GM12878 (cell line): ENCODE measurements around the gene DESI2. TPM values are rescaled to one million over a fixed set of nuclear protein-coding genes. Genes with fewer than 3 reads are reported as not detected.

Experiments used
- ATAC-seq: fragments of 200-7000 bp; cut with Tn5 transposase; 3 replicates; pipeline ENCODE4 v1.9.1; 2020; ENCODE audit warnings: mild to moderate bottlenecking, moderate library complexity
- BruUV-seq: library from RNA; stranded (reverse); fragments of 400-500 nt; replicated peaks from 2 replicates; lab custom pipeline; 2021; lab: Mats Ljungman, UMichigan
- CTCF ChIA-PET: fragments of 300-600 bp; sonication (Branson Sonifier 250); formaldehyde crosslinking; extraction: SDS; loops from one replicate; lab custom pipeline; 2021; ENCODE audit warnings: inconsistent platforms; lab: Yijun Ruan, JAX
- POLR2A ChIA-PET: fragments of 350-600 bp; formaldehyde crosslinking; extraction: SDS; loops from one replicate; lab custom pipeline; 2021; ENCODE audit warnings: inconsistent platforms; lab: Charles Lee
- RAD21 ChIA-PET: fragments of 300-600 bp; sonication (Branson Sonifier 250); formaldehyde crosslinking; loops from one replicate; lab custom pipeline; 2023; ENCODE audit warnings: antibody characterized with exemption; ENCODE audit not compliant: unreplicated experiment; lab: Charles Lee
- SMC1A ChIA-PET: fragments of 300-600 bp; sonication (Branson Sonifier 250); formaldehyde crosslinking; loops from one replicate; lab custom pipeline; 2023; ENCODE audit not compliant: unreplicated experiment, uncharacterized antibody; lab: Charles Lee
- DNase-seq: peaks from one replicate; pipeline ENCODE4 v3.0.0-alpha.2; 2011; ENCODE audit warnings: low read depth, low spot score
- FAIRE-seq: peaks from 3 replicates; lab custom pipeline; 2011; peaks lifted over from hg19 to GRCh38; lab: Jason Lieb, UNC
- H2AFZ ChIP-seq: 2 replicates; pipeline ENCODE4 v1.6.0; 2011; ENCODE audit warnings: low read depth, low read length, control low read depth; ENCODE audit not compliant: control insufficient read depth
- H3K27ac ChIP-seq: 2 replicates; pipeline ENCODE4 v1.5.1; 2011; ENCODE audit warnings: control low read depth; ENCODE audit not compliant: control insufficient read depth, insufficient read depth
- H3K27me3 ChIP-seq, 2 experiments: replicated peaks in 1 of 2; 2 replicates each; pipeline versions ENCODE4 v1.6.0 to v1.6.1; 2011; ENCODE audit warnings: low read length in 1 of 2; ENCODE audit not compliant: control insufficient read depth in 2 of 2, insufficient read depth in 2 of 2
- H3K36me3 ChIP-seq, 2 experiments: 2 replicates each; pipeline ENCODE4 v1.5.1; 2011; ENCODE audit warnings: low read length in 1 of 2; ENCODE audit not compliant: control insufficient read depth in 2 of 2, insufficient read depth in 2 of 2
- H3K4me1 ChIP-seq: 2 replicates; pipeline ENCODE4 v1.6.1; 2011; ENCODE audit warnings: mild to moderate bottlenecking, low read length, moderate library complexity, mixed read lengths; ENCODE audit not compliant: control insufficient read depth, insufficient read depth
- H3K4me2 ChIP-seq: 2 replicates; pipeline ENCODE4 v1.6.0; 2011; ENCODE audit warnings: control low read depth; ENCODE audit not compliant: control insufficient read depth, insufficient read depth
- H3K4me3 ChIP-seq: fragments of 200-600 bp; sonication (generic); 2 replicates; pipeline ENCODE4 v1.5.1; 2016
- H3K79me2 ChIP-seq: 2 replicates; pipeline ENCODE4 v1.6.0; 2011; ENCODE audit warnings: low read length; ENCODE audit not compliant: control insufficient read depth, insufficient read depth
- H3K9ac ChIP-seq: 2 replicates; pipeline ENCODE4 v1.8.0; 2011; ENCODE audit warnings: low read length, control low read depth, mixed read lengths; ENCODE audit not compliant: control insufficient read depth, insufficient read depth
- H3K9me3 ChIP-seq: replicated peaks from 3 replicates; pipeline ENCODE4 v1.5.1; 2011; ENCODE audit warnings: mild to moderate bottlenecking, low read length; ENCODE audit not compliant: control insufficient read depth, insufficient read depth
- H4K20me1 ChIP-seq: 2 replicates; pipeline ENCODE4 v1.6.0; 2011; ENCODE audit not compliant: control insufficient read depth, insufficient read depth
- EGR1 ChIP-seq, 2 experiments: IDR thresholded peaks; 1 replicate in 1 of 2; 2 replicates in 1 of 2; pipeline ENCODE4 v1.6.1; 2011 to 2012; ENCODE audit warnings: low read depth in 2 of 2, low read length in 2 of 2, borderline replicate concordance in 1 of 2, mild to moderate bottlenecking in 1 of 2, moderate library complexity in 1 of 2
- MTA3 ChIP-seq: IDR thresholded peaks from 2 replicates; pipeline ENCODE4 v1.6.1; 2012; ENCODE audit warnings: low read length, inconsistent platforms, borderline replicate concordance
- POU2F2 ChIP-seq: IDR thresholded peaks from 3 replicates; pipeline ENCODE4 v1.6.1; 2011; ENCODE audit warnings: low read depth, mild to moderate bottlenecking, low read length, borderline replicate concordance
- RB1 ChIP-seq: fragments of 450-650 bp; formaldehyde crosslinking; IDR thresholded peaks from 2 replicates; pipeline ENCODE4 v1.6.1; 2017; ENCODE audit warnings: mild to moderate bottlenecking, borderline replicate concordance
- SMC3 ChIP-seq: IDR thresholded peaks from 2 replicates; pipeline ENCODE4 v1.6.1; 2011; ENCODE audit warnings: low read length, improper control_type of control experiment, borderline replicate concordance
- SUPT20H ChIP-seq: IDR thresholded peaks from 2 replicates; pipeline ENCODE4 v1.6.1; 2011; ENCODE audit warnings: low read depth, mild to moderate bottlenecking, low read length, moderate library complexity, borderline replicate concordance; ENCODE audit not compliant: control insufficient read depth
- YBX1 ChIP-seq: fragments of 450-650 bp; IDR thresholded peaks from 2 replicates; pipeline ENCODE4 v1.6.1; 2016; ENCODE audit warnings: antibody characterized with exemption
- ZBED1 ChIP-seq: IDR thresholded peaks from 2 replicates; pipeline ENCODE4 v1.6.1; 2016; ENCODE audit warnings: borderline replicate concordance
- ZNF217 ChIP-seq: fragments of 450-650 bp; IDR thresholded peaks from 2 replicates; pipeline ENCODE4 v1.6.1; 2017; ENCODE audit warnings: antibody characterized with exemption, mild to moderate bottlenecking
- WGBS: methylation state at CpG from one replicate; pipeline ENCODE4 v1.1.6; 2016; ENCODE audit warnings: low lambda C conversion rate; ENCODE audit not compliant: insufficient replicate concordance, insufficient coverage; ENCODE audit errors: missing lambda C conversion rate; 5-methylcytosine and 5-hydroxymethylcytosine counted together
- in situ Hi-C: fragments of 300-500 bp; cut with MboI; formaldehyde crosslinking; loops from 9 replicates; pipeline ENCODE4 v1.14.3; 2018; ENCODE audit warnings: mixed read lengths
- intact Hi-C: fragments of 100-400 bp; cut with micrococcal nuclease; formaldehyde crosslinking; loops from one replicate; pipeline ENCODE4 v1.14.2; 2022; ENCODE audit not compliant: unreplicated experiment
- polyA plus RNA-seq, 11 experiments: library from polyadenylated mRNA; depleted of rRNA in 4 of 11; unstranded in 6 of 11; stranded (reverse) in 5 of 11; fragments of >200 nt; fragmentation: Nextera tagmentation in 4 of 11; fragmentation: Illumina TruSeq in 1 of 11; extraction: Ambion mirVana in 4 of 11; extraction: Trizol in 1 of 11; gene quantifications; 1 replicate in 1 of 11; 2 replicates in 10 of 11; pipeline versions ENCODE4 v1.2.1 to v1.2.3, GENCODE V29; 2011 to 2016; ENCODE audit warnings: inconsistent platforms in 2 of 11, missing spikeins in 2 of 11, low read depth in 1 of 11
- total RNA-seq, 4 experiments: library from RNA; depleted of rRNA in 3 of 4; stranded (reverse); fragments of >200 nt in 3 of 4; fragmentation: Illumina TruSeq in 1 of 4; extraction: Trizol in 1 of 4; gene quantifications; 2 replicates each; pipeline versions ENCODE4 v1.2.1 to v1.2.3, GENCODE V29; 2013 to 2021
- TF ChIP-seq, protein P1 (sequence below): IDR thresholded peaks from 2 replicates; pipeline ENCODE4 v1.6.1; 2012; ENCODE audit warnings: low read depth, low read length, improper control_type of control experiment
- TF ChIP-seq, protein P2 (sequence below): fragments of 450-650 bp; IDR thresholded peaks from 2 replicates; pipeline ENCODE4 v1.6.1; 2017; ENCODE audit warnings: antibody characterized with exemption, mild to moderate bottlenecking, moderate library complexity
- TF ChIP-seq, protein P3 (sequence below): fragments of 150-350 bp; IDR thresholded peaks from 2 replicates; pipeline ENCODE4 v1.6.1; 2014; ENCODE audit warnings: mild to moderate bottlenecking, low read depth, low read length
- TF ChIP-seq, protein P4 (sequence below): fragments of 450-650 bp; IDR thresholded peaks from 2 replicates; pipeline ENCODE4 v1.6.1; 2017; ENCODE audit warnings: mild to moderate bottlenecking, moderate library complexity

Gene DESI2
- total and polyA plus RNA-seq, 10 of the 15 experiments (the other 5 are each of a cell fraction or from before 2014, with no cell fraction given) = 6.2 to 21.5 (median 17.3) TPM

DNA sequence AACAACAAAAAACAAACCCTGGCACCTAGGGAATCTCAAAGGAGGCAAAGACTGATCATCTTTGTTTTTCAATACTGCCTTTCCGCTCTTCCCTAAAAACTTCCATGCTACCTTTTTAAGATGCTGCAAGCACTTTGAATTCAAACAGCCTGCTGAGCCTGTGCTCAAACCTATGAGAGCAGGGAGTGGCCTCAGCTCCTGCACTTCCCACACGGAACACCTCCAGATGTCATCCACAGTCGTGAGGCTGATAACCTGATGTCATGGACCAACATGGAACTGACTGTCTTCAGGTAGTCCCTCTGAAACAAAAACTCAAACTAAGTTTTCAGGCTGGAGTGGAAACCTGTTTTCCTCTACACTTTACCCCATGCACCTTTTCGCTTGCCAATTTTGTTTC, 46.8 kb downstream of the DESI2 start:
- no peak for ATAC-seq
- H3K4me3 ChIP-seq = no peak overlapping the region
- H3K9me3 ChIP-seq = no peaks in the 10 kb centered on the region; the same call in 2 of the 3 replicates
- H3K27ac ChIP-seq = no peak overlapping the region
- H4K20me1 ChIP-seq = no peaks in the 10 kb centered on the region
- whole genome bisulfite sequencing = 93% methylated on average over 4 of the region's 4 CpGs
- peak; percentile 38 for FAIRE-seq
- no peak for TF ChIP-seq RB1
- TF ChIP-seq, protein P1, sequence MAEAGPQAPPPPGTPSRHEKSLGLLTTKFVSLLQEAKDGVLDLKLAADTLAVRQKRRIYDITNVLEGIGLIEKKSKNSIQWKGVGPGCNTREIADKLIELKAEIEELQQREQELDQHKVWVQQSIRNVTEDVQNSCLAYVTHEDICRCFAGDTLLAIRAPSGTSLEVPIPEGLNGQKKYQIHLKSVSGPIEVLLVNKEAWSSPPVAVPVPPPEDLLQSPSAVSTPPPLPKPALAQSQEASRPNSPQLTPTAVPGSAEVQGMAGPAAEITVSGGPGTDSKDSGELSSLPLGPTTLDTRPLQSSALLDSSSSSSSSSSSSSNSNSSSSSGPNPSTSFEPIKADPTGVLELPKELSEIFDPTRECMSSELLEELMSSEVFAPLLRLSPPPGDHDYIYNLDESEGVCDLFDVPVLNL = no peak
- TF ChIP-seq, protein P2, sequence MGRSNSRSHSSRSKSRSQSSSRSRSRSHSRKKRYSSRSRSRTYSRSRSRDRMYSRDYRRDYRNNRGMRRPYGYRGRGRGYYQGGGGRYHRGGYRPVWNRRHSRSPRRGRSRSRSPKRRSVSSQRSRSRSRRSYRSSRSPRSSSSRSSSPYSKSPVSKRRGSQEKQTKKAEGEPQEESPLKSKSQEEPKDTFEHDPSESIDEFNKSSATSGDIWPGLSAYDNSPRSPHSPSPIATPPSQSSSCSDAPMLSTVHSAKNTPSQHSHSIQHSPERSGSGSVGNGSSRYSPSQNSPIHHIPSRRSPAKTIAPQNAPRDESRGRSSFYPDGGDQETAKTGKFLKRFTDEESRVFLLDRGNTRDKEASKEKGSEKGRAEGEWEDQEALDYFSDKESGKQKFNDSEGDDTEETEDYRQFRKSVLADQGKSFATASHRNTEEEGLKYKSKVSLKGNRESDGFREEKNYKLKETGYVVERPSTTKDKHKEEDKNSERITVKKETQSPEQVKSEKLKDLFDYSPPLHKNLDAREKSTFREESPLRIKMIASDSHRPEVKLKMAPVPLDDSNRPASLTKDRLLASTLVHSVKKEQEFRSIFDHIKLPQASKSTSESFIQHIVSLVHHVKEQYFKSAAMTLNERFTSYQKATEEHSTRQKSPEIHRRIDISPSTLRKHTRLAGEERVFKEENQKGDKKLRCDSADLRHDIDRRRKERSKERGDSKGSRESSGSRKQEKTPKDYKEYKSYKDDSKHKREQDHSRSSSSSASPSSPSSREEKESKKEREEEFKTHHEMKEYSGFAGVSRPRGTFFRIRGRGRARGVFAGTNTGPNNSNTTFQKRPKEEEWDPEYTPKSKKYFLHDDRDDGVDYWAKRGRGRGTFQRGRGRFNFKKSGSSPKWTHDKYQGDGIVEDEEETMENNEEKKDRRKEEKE = no peak
- no peak for TF ChIP-seq MTA3
- no peak for TF ChIP-seq ZBED1
- no peak for TF ChIP-seq ZNF217
- no peak for TF ChIP-seq SMC3
- TF ChIP-seq, protein P3, sequence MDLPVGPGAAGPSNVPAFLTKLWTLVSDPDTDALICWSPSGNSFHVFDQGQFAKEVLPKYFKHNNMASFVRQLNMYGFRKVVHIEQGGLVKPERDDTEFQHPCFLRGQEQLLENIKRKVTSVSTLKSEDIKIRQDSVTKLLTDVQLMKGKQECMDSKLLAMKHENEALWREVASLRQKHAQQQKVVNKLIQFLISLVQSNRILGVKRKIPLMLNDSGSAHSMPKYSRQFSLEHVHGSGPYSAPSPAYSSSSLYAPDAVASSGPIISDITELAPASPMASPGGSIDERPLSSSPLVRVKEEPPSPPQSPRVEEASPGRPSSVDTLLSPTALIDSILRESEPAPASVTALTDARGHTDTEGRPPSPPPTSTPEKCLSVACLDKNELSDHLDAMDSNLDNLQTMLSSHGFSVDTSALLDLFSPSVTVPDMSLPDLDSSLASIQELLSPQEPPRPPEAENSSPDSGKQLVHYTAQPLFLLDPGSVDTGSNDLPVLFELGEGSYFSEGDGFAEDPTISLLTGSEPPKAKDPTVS = no peak
- no peak for TF ChIP-seq SUPT20H
- TF ChIP-seq EGR1 (IDR thresholded peaks at IDR 0.05; ENCODE audit: borderline replicate concordance in 1 of 2, low read depth in 2 of 2, low read length in 2 of 2) = no peak
- TF ChIP-seq YBX1 = no peak
- no peak for TF ChIP-seq POU2F2
- TF ChIP-seq, protein P4, sequence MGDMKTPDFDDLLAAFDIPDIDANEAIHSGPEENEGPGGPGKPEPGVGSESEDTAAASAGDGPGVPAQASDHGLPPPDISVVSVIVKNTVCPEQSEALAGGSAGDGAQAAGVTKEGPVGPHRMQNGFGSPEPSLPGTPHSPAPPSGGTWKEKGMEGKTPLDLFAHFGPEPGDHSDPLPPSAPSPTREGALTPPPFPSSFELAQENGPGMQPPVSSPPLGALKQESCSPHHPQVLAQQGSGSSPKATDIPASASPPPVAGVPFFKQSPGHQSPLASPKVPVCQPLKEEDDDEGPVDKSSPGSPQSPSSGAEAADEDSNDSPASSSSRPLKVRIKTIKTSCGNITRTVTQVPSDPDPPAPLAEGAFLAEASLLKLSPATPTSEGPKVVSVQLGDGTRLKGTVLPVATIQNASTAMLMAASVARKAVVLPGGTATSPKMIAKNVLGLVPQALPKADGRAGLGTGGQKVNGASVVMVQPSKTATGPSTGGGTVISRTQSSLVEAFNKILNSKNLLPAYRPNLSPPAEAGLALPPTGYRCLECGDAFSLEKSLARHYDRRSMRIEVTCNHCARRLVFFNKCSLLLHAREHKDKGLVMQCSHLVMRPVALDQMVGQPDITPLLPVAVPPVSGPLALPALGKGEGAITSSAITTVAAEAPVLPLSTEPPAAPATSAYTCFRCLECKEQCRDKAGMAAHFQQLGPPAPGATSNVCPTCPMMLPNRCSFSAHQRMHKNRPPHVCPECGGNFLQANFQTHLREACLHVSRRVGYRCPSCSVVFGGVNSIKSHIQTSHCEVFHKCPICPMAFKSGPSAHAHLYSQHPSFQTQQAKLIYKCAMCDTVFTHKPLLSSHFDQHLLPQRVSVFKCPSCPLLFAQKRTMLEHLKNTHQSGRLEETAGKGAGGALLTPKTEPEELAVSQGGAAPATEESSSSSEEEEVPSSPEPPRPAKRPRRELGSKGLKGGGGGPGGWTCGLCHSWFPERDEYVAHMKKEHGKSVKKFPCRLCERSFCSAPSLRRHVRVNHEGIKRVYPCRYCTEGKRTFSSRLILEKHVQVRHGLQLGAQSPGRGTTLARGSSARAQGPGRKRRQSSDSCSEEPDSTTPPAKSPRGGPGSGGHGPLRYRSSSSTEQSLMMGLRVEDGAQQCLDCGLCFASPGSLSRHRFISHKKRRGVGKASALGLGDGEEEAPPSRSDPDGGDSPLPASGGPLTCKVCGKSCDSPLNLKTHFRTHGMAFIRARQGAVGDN = no peak
- SMC1A ChIA-PET = no interaction called here
- no peak overlapping the region for H2AFZ ChIP-seq
- H3K4me1 ChIP-seq = no peaks in the 10 kb centered on the region
- POLR2A ChIA-PET = interaction anchor here (0.7 kb wide), 1 partner anchor 674 kb away, joined by 11 read pairs; no protein-coding TSS in a partner anchor
- H3K4me2 ChIP-seq = no peak overlapping the region
- no peak overlapping the region for H3K9ac ChIP-seq
- H3K79me2 ChIP-seq = no peaks in the 10 kb centered on the region
- intact Hi-C loops (no loop called here), in situ Hi-C loops (no loop called here)
- no peak for DNase-seq
- BruUV-seq = no TSS peak
- RAD21 ChIA-PET = no interaction called here
- no peaks in the 10 kb centered on the region for H3K27me3 ChIP-seq
- CTCF ChIA-PET = interaction anchor here (0.6 to 1.0 kb wide), 3 partner anchors 45 to 355 kb away, joined by 3 to 4 read pairs (median 3); no protein-coding TSS in a partner anchor
- peaks cover 0 to 3% of the 10 kb centered on the region in 2 experiments; a peak in 2 of 4 replicates for H3K36me3 ChIP-seq
